CD4-positive, alpha-beta T cell treated with Interleukin-1 beta for 1 hour (primary cell): ENCODE results near the gene TNNI3K.

Source experiments
- DNase-seq, 2 donors: peaks; one replicate each; pipeline ENCODE4 v3.0.0-alpha.2; 2020 to 2022

TNNI3K gene

DNA sequence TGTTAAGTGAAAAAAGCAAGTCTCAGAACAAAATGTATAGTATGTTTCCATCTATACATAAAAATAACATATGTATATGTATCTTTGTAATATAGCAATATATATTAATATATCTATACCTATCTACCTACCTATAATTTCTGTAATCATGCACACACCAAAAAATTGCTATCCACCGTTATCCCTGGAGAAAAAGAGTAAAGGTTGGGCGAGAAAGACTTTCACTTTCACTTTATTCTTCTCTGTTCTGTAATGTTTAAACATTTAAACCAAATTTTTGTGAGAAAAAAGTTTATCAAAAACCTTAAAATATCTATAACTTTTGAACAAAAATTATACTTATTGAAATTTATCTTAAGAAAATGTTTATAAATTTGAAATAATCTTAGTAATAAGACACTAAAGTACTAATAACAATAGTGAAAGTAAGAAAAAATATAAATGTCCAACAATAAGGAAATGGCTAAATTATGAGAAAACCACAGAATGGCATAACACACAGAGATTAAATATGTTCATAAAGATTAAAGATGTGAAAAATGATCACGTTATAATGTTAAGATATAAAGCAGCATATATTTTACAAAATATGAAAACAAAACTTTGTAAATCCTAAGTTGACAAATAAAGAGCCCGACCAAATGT lies 351.2 kb downstream of the TNNI3K start:
- DNase-seq: no peak

DNA sequence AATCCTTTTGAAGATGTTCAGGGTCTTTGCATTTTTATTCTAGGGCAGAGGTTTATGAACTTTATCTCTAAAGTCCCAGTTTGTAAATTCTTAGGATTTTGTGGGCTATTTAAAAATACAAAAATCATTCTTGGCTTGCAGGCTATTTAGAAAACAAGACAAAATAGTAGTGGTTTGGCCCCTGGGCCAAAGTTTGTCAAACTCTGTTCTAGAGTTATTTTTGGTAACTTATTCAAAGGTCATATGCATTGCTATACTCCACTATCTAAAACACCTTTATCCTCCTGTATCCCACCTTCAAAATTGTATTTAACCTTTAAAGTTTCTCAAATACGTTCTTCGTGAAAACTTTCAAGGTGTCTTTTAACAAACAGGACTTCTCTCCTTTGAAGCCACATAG lies 352.7 kb downstream of the TNNI3K start:
- no peak for DNase-seq

DNA sequence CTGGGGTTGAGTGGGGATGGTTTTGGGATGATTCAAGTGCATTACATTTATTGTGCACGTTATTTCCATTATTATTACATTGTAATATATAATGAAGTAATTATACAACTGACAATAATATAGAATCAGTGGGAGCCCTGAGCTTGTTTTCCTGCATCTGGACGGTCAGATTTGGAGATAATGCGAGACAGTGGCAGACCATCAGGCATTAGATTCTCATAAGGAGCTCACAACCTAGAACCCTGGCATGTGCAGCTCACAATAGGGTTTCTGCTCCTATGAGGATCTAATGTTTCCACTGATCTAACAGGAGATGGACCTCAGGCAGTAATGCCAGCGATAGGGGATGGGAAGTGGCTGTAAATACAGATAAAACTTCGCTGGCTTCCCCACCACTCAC lies 355.1 kb downstream of the TNNI3K start:
- no peak for DNase-seq

DNA sequence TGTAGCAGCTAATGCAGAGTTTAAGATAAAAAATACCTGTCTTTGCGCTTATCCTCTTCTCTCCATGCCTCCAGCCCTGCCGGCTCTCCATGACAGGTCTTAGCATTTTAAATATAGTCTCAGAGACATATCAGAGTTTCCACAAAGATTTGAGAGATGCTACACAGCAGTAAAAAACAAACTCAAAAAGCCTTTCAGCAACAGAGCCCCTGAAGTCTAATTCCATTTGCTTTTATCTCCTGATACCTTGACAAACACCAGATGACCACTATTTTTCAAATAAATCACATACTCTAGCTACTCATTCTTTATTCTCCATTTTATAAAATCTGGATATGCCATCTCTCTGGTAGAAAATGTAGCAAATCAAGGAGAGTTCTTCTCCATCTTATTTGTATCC lies 356.8 kb downstream of the TNNI3K start:
- DNase-seq: no peak

DNA sequence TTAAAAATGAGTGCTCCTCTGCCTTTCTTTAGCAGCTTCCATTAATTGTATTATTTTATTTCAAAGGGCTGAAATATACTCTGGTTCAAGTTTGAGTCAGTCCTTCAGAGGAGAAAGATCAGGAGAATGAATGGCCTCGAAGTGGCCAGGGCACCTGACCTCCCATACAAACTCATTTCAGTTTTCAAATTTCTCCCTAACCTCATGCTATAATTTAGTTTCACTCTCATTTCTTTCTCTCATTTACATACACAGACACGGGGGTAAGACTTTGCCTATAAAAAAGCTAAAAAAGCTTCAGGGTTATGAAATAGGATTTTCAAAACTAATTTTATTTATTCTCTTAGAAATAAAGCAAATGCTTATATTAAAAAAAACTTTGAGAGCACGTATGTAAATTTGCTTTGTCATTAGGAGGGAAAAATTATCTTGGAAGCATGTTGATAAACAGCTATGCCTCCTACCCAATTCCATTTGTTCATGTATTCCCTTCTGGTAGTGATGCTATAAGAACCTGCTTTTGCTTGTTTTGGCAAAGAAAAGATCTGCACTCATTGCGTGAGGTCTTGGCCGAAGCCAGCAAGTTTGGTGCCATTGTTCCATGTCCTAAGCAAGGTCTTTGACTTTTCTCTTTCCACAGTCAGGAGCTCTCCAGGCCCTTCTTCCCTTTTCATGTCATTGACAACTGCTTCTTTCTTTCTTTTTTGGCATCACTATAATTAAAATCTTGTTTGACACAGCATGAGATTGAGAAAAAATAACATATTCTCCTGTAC lies 357.6 kb downstream of the TNNI3K start:
- no peak for DNase-seq
